ENCODE results near the gene ZNF835. TPM values are rescaled to one million over a fixed set of nuclear protein-coding genes. Genes with fewer than 3 reads are reported as not detected.

ZNF835 gene
- total RNA-seq, 1 experiment from 2014 or later: 3.2 TPM

DNA sequence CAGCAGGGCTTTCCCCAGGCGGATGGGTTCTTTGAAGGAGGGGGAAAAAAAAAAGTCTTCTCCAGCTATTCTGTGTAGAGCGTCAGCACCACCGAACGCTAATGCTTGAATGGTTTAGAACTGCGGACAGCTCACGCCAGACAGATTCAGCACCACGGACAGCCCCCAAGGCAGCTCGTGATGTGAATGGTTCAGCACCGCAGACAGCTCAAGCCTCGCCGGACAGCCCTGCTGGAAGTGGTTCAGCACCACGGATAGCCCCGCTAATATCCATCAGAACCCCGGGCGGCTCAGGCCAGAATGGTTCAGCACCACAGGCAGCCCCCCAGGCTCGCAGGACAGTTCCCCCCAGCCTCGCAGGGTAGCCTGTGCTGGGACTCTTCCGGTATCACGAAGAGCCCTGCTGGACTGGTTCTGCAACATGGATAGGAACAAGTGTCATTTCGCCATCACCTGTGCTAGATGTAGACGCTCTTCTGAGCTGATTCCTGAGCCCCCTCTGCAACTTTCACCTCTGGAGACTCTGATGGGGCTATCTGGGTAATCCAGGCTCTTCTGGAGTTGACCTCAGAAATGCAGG lies 33.5 kb downstream of the ZNF835 start:
- no peaks in the 10 kb centered on the region for H3K4me1 ChIP-seq (ENCODE audit: insufficient read depth, low read length, poor library complexity, severe bottlenecking)
- H3K4me3 ChIP-seq (ENCODE audit: low read depth, low read length, poor library complexity, severe bottlenecking): no peak overlapping the region
- ChIA-PET POLR2A (ENCODE audit: low non-redundant PET) (no interaction called here), CTCF (no interaction called here)
- H3K27me3 ChIP-seq (replicated peaks; ENCODE audit: insufficient read depth, low read depth, low read length, poor library complexity): peaks cover 10% of the 10 kb centered on the region
- TF ChIP-seq, protein P1, sequence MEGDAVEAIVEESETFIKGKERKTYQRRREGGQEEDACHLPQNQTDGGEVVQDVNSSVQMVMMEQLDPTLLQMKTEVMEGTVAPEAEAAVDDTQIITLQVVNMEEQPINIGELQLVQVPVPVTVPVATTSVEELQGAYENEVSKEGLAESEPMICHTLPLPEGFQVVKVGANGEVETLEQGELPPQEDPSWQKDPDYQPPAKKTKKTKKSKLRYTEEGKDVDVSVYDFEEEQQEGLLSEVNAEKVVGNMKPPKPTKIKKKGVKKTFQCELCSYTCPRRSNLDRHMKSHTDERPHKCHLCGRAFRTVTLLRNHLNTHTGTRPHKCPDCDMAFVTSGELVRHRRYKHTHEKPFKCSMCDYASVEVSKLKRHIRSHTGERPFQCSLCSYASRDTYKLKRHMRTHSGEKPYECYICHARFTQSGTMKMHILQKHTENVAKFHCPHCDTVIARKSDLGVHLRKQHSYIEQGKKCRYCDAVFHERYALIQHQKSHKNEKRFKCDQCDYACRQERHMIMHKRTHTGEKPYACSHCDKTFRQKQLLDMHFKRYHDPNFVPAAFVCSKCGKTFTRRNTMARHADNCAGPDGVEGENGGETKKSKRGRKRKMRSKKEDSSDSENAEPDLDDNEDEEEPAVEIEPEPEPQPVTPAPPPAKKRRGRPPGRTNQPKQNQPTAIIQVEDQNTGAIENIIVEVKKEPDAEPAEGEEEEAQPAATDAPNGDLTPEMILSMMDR (conservative IDR thresholded peaks at IDR 0.05; ENCODE audit: low read depth, low read length): no peak
- no peak for TF ChIP-seq EZH2 (IDR thresholded peaks at IDR 0.05; ENCODE audit: borderline replicate concordance, low read depth, low read length, poor library complexity, severe bottlenecking)
- no TSS peak for BruUV-seq (replicated peaks)
- no peaks in the 10 kb centered on the region for H3K36me3 ChIP-seq (ENCODE audit: insufficient read depth, low read length, poor library complexity, severe bottlenecking)
- H3K9me3 ChIP-seq (ENCODE audit: low read depth, low read length, poor library complexity, severe bottlenecking): peaks cover 31% of the 10 kb centered on the region
- peak; percentile 89 for DNase-seq (ENCODE audit: low spot score)
- no peak overlapping the region for H3K27ac ChIP-seq (ENCODE audit: low read depth, low read length, poor library complexity, severe bottlenecking)
- intact Hi-C loops (cut with micrococcal nuclease; ENCODE audit: unreplicated experiment): no loop called here

DNA sequence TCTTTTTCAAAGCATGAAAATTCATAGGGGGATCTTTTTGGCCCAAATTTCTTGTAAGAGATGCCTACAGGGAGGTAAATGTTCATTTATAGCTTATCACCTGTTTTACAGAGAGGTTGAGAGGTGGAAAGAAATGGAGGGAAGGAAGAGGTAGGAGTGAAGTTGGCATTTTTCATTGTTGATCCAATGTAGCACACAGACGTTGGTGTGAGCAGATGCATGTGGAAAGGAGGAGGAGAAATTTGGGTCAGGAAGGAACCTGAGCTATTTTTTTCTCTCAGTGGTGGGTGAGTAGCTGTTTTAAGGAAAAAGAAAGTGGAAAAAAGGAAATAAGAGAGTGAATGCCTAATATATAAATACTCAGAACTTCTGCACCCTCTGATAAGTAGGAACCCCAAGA lies 38.5 kb downstream of the ZNF835 start:
- POLR2A ChIA-PET (ENCODE audit: low non-redundant PET): no interaction called here
- H3K9me3 ChIP-seq (ENCODE audit: low read depth, low read length, poor library complexity, severe bottlenecking): peaks cover 25% of the 10 kb centered on the region

DNA sequence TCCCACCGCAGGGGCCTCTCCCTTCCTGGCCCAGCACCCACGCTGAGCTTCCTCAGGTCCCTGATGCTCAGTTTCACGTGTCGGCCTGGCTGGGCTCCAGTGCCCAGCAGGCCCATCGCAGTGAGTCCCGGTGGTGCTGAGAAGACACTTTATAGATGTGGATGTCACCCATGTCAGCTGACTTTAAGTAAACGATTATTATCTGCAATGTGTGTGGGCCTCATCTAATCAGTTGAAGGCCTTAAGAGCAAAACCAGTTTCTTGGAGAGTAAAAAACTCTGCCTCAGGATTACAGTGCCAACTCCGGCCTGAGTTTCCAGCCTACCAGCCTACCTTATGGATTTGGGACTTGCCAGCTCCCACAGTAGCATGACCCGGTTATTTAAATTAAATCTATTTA lies 45.8 kb downstream of the ZNF835 start:
- TF ChIP-seq EZH2 (IDR thresholded peaks at IDR 0.05; ENCODE audit: borderline replicate concordance, low read depth, low read length, poor library complexity, severe bottlenecking): no peak
- TF ChIP-seq, protein P1 (conservative IDR thresholded peaks at IDR 0.05; ENCODE audit: low read depth, low read length): no peak
- no peak overlapping the region for H3K4me3 ChIP-seq (ENCODE audit: low read depth, low read length, poor library complexity, severe bottlenecking)
- no peaks in the 10 kb centered on the region for H3K4me1 ChIP-seq (ENCODE audit: insufficient read depth, low read length, poor library complexity, severe bottlenecking)
- H3K9me3 ChIP-seq (ENCODE audit: low read depth, low read length, poor library complexity, severe bottlenecking): peaks cover 7% of the 10 kb centered on the region
- ChIA-PET CTCF (no interaction called here), POLR2A (ENCODE audit: low non-redundant PET) (no interaction called here)
- no TSS peak for BruUV-seq (replicated peaks)
- no peak for DNase-seq (ENCODE audit: low spot score)
- intact Hi-C loops (cut with micrococcal nuclease; ENCODE audit: unreplicated experiment): no loop called here
- H3K27me3 ChIP-seq (replicated peaks; ENCODE audit: insufficient read depth, low read depth, low read length, poor library complexity): no peaks in the 10 kb centered on the region
- H3K27ac ChIP-seq (ENCODE audit: low read depth, low read length, poor library complexity, severe bottlenecking): no peak overlapping the region
- H3K36me3 ChIP-seq (ENCODE audit: insufficient read depth, low read length, poor library complexity, severe bottlenecking): peaks cover 12% of the 10 kb centered on the region

More for the DNA sequence above, 38.5 kb downstream of the ZNF835 start:
- intact Hi-C loops (cut with micrococcal nuclease; ENCODE audit: unreplicated experiment): no loop called here
- Histone ChIP-seq H3K36me3 (ENCODE audit: insufficient read depth, low read length, poor library complexity, severe bottlenecking) (no peaks in the 10 kb centered on the region), H3K4me3 (ENCODE audit: low read depth, low read length, poor library complexity, severe bottlenecking) (no peak overlapping the region), H3K4me1 (ENCODE audit: insufficient read depth, low read length, poor library complexity, severe bottlenecking) (no peaks in the 10 kb centered on the region), H3K27ac (ENCODE audit: low read depth, low read length, poor library complexity, severe bottlenecking) (no peak overlapping the region), H3K27me3 (replicated peaks; ENCODE audit: insufficient read depth, low read depth, low read length, poor library complexity) (no peaks in the 10 kb centered on the region)
- no peak for DNase-seq (ENCODE audit: low spot score)
- CTCF ChIA-PET: no interaction called here
- TF ChIP-seq EZH2 (IDR thresholded peaks at IDR 0.05; ENCODE audit: borderline replicate concordance, low read depth, low read length, poor library complexity, severe bottlenecking): no peak
- TF ChIP-seq, protein P1 (conservative IDR thresholded peaks at IDR 0.05; ENCODE audit: low read depth, low read length): no peak
- no TSS peak for BruUV-seq (replicated peaks)
